Left ventricle myocardium inferior (tissue), 1 donor: Measurements from ENCODE around the gene ULBP1. TPM values are rescaled to one million over a fixed set of nuclear protein-coding genes. Genes with fewer than 3 reads are reported as not detected.
"Not testable (repeated sequence)": the region's sequence is repeated elsewhere in the genome, so short reads cannot be mapped to it uniquely, and the experiment has no call there.

Experiments
- DNase-seq: peaks from one replicate; pipeline ENCODE4 v3.0.0-alpha.2; 2020
- H3K27ac ChIP-seq: fragments of 200-600 bp; replicated peaks from 2 replicates; pipeline ENCODE4 v1.8.0; 2021
- H3K27me3 ChIP-seq: fragments of 200-600 bp; 2 replicates; pipeline ENCODE4 v1.8.0; 2021; ENCODE audit warnings: low read depth
- H3K36me3 ChIP-seq: fragments of 200-600 bp; 2 replicates; pipeline ENCODE4 v1.8.0; 2021
- H3K4me1 ChIP-seq: fragments of 200-600 bp; 2 replicates; pipeline ENCODE4 v1.8.0; 2021
- H3K4me3 ChIP-seq: fragments of 200-600 bp; 2 replicates; pipeline ENCODE4 v1.8.0; 2021; ENCODE audit warnings: mild to moderate bottlenecking, moderate library complexity
- H3K9me3 ChIP-seq: fragments of 200-600 bp; replicated peaks from 2 replicates; pipeline ENCODE4 v1.8.0; 2021
- CTCF ChIP-seq: fragments of 200-600 bp; IDR thresholded peaks from 2 replicates; pipeline ENCODE4 v1.8.0; 2021; ENCODE audit warnings: antibody characterized with exemption, mild to moderate bottlenecking, borderline replicate concordance
- intact Hi-C: fragments of 100-400 bp; cut with micrococcal nuclease; formaldehyde crosslinking; loops from one replicate; pipeline ENCODE4 v1.11.0; 2022
- long read RNA-seq: library from polyadenylated mRNA; unstranded; transcript quantifications from one replicate; pipeline ENCODE4 v2.0.0, GENCODE V29; 2021
- total RNA-seq: library from RNA; stranded (reverse); fragmentation: NEBNext Ultra II Directional; extraction: Animal tissue kit (Norgen Biotek cat#: 25700); gene quantifications from one replicate; pipeline ENCODE4 v1.2.1, GENCODE V29; 2021
- donor health status: DM: no; HTN: yes; CAD: no; lungs with severe emphysema.

The ULBP1 gene
- 0.38 TPM for total RNA-seq
- long read RNA-seq, partial matches to known transcripts: 0 of 1 reads
- long read RNA-seq, other reads (novel, unspliced or antisense): 0 of 1 reads

- intact Hi-C loops: no loop called here
- peaks cover 98% of the 10 kb centered on the region for H3K27me3 ChIP-seq
Observed at GRCh38 chr6:149963462-149964307, at the start of gene ULBP1. ULBP1 (plus strand) TSS chr6:149963943; CDS start chr6:149964050, 107 bp downstream.

DNA sequence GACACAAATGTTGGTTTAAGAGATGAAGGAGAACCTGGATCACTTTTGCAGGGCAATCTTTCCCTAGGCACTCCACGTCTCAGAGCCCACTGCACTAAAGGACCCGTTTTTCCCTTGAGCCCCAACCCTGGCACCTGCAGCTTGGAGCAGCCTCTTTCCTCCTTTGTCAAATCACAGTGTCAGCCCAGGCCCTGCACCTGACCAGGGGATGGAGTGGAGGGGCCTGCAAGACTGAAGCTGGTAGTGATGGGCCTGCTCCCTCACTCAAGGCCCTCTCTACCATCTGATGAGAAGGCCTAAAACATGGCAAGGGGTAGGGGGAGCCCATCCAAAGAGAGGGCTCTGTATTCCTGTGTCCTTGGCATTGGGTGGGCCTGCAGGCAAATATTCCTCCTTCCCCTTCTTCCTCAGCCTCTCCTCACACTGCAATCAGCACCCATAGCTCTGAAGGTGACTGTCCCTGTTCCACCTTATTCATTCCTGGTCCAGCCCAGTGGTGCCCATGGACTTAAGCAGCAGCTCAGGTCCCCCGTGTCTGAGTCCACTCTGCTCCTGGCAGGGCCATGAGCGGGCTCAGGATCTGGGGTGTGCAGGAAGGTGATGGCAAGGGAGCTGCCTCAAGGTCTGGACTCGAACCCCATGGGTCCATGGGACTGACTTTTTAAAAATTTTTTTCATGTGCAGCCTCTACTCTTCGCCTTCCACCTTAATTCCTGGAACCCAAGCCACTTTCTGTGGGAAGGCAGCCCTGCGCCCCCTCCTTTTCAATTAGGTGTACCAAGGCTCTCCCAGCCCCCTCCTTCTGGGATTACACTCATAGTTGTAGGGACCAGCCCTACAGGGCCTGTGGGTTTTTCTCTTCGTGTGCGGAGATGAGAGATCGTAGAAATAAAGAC lies 47.5 kb upstream of the ULBP1 start:
- TF ChIP-seq CTCF: no peak
- Histone ChIP-seq H3K4me3 (no peak overlapping the region), H3K9me3 (no peaks in the 10 kb centered on the region), H3K36me3 (no peaks in the 10 kb centered on the region), H3K27ac (no peak overlapping the region), H3K27me3 (peaks cover 6% of the 10 kb centered on the region), H3K4me1 (no peaks in the 10 kb centered on the region)
- intact Hi-C loops: no loop called here
- no peak for DNase-seq

More at GRCh38 chr6:149963462-149964307, at the start of gene ULBP1:
- Histone ChIP-seq H3K36me3 (no peaks in the 10 kb centered on the region), H3K4me1 (peaks cover 28% of the 10 kb centered on the region), H3K27ac (peak within 1 kb of the TSS; percentile 16), H3K4me3 (peak within 1 kb of the TSS; percentile 69), H3K9me3 (no peaks in the 10 kb centered on the region)
- no peak for TF ChIP-seq CTCF
- DNase-seq: peak; percentile 90

DNA sequence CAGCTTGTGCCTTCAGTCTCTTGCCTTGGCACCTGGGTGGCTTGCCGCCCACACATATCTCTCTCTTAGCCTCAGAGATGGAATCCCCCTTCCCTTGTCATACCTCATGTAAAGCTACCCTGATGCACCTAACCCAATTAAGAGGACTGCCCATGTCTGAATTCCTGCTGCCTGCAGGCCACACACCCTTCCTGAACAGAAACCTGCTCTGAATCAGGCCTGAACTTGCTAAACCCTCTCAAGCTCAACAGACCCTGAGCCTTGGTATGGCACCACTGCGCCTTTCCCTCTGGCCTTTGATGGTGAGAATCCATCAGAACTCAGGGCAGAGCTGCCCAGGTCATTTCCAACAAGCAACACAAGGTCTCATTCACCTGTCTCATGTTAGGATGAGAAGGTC lies 46.1 kb upstream of the ULBP1 start:
- Histone ChIP-seq H3K27me3 (peaks cover 13% of the 10 kb centered on the region), H3K9me3 (no peaks in the 10 kb centered on the region), H3K4me3 (no peak overlapping the region), H3K36me3 (no peaks in the 10 kb centered on the region), H3K4me1 (peaks cover 5% of the 10 kb centered on the region), H3K27ac (no peak overlapping the region)
- DNase-seq: no peak
- intact Hi-C loops: no loop called here
- TF ChIP-seq CTCF: no peak

DNA sequence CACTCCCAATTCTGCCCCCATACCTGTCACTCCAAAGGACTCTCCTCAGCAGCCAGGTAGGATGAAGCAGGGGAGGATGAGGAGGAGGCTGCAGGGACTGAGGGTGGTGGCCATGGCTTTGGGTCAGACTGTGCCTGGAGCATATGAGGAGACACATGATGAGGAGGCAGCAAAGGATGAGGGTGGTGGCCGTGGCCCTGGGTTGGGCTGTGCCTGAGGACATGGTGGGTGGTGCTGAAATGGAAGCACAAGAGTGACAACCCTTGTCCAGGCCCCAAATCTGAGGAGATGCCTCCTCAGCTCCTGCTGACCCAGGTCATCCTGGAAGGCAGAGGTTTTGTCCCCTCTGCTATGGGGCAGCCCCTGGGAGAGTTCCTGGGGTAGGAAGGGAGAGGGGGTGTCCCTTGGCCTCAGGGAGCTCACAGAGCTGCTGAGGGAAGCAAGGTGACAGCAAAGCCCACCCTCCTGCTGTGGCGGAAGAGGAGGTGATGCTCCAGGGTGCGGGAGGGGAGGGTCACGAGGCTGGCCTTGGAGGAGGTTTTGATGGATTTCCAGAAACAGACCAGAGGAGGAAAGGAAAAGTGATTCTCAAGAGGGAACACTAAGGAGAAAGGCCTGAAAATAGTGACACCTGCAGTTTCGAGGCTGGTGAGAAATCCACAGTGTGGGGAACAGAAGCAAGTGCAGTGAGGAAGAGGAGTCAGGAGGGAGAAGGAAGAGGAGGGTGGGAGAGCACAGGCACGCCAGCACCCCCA lies 45.4 kb upstream of the ULBP1 start:
- Histone ChIP-seq H3K4me1 (peaks cover 12% of the 10 kb centered on the region), H3K9me3 (no peaks in the 10 kb centered on the region), H3K36me3 (no peaks in the 10 kb centered on the region), H3K27ac (no peak overlapping the region), H3K27me3 (peaks cover 15% of the 10 kb centered on the region), H3K4me3 (no peak overlapping the region)
- DNase-seq: no peak
- intact Hi-C loops: no loop called here
- no peak for TF ChIP-seq CTCF

GRCh38 chr6:149919126-149919833 lies 44.5 kb upstream of the ULBP1 start:
- H3K9me3 ChIP-seq, H3K4me3 ChIP-seq, H3K27ac ChIP-seq, H3K36me3 ChIP-seq, intact Hi-C loops, DNase-seq: not testable (repeated sequence)
- Histone ChIP-seq H3K4me1 (peaks cover 14% of the 10 kb centered on the region), H3K27me3 (peaks cover 19% of the 10 kb centered on the region)
